ENCODE data around the gene P2RX7.

GRCh38 chr12:121217063-121217462 is 84.4 kb downstream of the P2RX7 start:
- TF ChIP-seq, protein P1, sequence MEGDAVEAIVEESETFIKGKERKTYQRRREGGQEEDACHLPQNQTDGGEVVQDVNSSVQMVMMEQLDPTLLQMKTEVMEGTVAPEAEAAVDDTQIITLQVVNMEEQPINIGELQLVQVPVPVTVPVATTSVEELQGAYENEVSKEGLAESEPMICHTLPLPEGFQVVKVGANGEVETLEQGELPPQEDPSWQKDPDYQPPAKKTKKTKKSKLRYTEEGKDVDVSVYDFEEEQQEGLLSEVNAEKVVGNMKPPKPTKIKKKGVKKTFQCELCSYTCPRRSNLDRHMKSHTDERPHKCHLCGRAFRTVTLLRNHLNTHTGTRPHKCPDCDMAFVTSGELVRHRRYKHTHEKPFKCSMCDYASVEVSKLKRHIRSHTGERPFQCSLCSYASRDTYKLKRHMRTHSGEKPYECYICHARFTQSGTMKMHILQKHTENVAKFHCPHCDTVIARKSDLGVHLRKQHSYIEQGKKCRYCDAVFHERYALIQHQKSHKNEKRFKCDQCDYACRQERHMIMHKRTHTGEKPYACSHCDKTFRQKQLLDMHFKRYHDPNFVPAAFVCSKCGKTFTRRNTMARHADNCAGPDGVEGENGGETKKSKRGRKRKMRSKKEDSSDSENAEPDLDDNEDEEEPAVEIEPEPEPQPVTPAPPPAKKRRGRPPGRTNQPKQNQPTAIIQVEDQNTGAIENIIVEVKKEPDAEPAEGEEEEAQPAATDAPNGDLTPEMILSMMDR (IDR thresholded peaks at IDR 0.05; ENCODE audit: borderline replicate concordance, extremely low read depth, low read length, poor library complexity, severe bottlenecking), result no peak
- no peak for TF ChIP-seq EZH2 (IDR thresholded peaks at IDR 0.05; ENCODE audit: borderline replicate concordance, low read depth, low read length, severe bottlenecking)

Data from DND-41 (cell line).